WI38 (cell line): Measurements from ENCODE around the gene CHCHD5.

Source experiments
- H3K4me3 ChIP-seq: 2 replicates; pipeline ENCODE4 v1.5.1; 2011; ENCODE audit warnings: low read depth, mild to moderate bottlenecking, control low read depth, low read length
- TF ChIP-seq, protein P1 (sequence below): IDR thresholded peaks from 2 replicates; pipeline ENCODE4 v1.5.1; 2012; ENCODE audit warnings: low read depth, mild to moderate bottlenecking, control low read depth, low read length

The CHCHD5 gene

DNA sequence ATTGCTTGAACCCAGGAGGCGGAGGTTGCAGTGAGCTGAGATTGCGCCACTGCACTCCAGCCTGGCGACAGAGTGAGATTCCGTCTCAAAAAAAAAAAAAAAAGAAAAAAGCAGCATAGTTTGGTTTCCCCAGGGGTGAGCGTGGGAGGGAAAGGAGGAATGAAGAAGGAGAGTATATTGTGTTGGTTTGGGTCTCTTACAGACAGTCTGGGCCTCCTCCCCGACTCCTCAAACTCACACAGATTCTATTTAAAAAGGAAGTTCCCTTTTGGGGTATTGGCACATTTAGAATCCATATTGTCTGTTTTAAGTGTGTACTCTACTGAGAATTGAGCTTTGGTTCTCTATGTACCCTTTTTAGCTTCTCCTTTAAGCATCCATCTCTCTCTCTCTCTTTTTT lies 34.0 kb downstream of the CHCHD5 start:
- H3K4me3 ChIP-seq = no peak overlapping the region
- TF ChIP-seq, protein P1, sequence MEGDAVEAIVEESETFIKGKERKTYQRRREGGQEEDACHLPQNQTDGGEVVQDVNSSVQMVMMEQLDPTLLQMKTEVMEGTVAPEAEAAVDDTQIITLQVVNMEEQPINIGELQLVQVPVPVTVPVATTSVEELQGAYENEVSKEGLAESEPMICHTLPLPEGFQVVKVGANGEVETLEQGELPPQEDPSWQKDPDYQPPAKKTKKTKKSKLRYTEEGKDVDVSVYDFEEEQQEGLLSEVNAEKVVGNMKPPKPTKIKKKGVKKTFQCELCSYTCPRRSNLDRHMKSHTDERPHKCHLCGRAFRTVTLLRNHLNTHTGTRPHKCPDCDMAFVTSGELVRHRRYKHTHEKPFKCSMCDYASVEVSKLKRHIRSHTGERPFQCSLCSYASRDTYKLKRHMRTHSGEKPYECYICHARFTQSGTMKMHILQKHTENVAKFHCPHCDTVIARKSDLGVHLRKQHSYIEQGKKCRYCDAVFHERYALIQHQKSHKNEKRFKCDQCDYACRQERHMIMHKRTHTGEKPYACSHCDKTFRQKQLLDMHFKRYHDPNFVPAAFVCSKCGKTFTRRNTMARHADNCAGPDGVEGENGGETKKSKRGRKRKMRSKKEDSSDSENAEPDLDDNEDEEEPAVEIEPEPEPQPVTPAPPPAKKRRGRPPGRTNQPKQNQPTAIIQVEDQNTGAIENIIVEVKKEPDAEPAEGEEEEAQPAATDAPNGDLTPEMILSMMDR = no peak

DNA sequence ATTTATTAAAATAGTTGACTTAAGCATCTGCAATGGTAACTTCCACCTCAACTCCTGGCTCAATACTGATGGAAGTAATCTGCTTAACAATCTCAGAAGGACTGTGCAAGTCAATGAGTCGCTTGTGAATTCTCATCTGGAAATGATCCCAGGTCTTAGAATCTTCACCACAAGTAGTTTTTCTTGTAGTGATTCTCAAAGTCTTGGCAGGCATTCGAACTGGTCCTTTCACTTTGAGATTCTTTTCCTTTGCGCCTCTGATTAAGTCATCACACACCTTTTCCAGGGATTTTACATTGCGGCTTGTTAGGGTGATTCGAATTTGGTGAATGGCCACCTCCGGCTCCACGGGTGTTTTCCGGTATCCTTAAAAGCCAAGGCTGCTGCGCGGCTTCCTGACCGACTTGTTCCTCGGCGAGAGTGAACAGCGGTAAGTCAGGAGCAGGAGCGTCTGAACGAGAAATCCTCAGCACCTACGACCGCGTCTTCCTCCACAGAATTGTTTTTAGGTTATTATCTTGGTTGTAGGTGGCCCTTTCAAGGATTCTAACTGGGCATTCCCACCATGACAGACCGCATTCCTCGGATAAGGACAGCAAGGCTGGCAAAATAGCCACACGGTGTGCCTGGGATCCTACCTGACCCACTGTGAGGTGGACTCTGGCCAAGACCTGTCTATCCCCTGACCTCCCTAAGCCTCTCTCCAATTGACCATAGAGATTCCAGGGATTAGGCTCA lies 37.5 kb downstream of the CHCHD5 start:
- TF ChIP-seq, protein P1 = no peak
- no peak overlapping the region for H3K4me3 ChIP-seq

DNA sequence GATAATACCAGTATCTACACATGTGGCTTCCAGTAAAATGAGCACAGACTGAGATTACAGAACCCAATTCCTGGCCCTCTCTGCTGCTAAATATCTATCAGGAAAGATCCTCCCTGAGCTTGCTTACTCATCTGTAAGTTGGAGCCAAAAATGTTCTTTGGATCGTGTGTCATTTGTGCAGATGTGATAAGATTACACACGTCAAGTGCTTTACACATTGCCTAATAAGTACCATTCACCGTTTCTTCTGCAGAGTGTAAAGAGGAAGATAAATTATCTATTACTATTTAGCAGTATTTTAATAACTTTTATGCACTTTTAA lies 38.1 kb downstream of the CHCHD5 start:
- TF ChIP-seq, protein P1 = no peak
- no peak overlapping the region for H3K4me3 ChIP-seq

DNA sequence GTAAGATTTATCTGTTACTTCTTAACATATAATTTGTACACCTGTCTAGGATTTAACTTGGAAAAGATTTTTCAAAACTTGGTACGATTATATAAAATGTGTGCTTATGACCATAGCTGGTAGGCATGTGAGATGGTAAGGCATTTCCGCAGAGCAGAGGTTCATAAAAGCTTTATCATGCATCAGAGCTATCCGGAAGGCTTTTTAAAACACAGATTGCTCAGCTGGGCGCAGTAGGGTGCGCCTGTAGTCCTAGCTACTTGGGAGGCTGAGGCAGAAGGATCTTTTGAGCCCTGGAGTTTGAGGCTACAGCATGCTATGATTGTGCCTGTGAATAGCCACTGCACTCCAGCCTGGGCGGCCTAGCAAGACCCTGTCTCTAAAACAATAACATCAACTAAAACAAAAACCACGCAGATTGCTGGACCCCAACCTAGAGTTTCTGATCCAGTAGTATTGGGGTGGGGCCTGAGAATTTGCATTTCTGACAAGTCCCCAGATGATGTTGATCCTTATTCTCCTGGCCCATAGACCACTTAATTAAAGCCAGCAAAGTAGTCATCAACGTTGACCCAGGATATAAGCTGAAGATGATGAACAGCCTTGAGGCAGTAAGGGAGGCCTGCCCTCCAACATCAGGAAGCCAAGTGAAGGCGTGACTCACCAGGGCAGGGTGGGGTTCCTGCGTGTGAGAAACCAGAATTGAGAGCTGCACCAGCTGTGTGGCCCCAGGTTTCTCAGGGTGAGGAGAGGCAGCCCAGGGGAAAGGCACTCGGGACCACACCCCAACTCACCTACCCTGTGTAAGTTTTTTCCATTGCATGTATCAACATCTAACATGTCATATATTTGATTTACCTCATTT lies 39.7 kb downstream of the CHCHD5 start:
- TF ChIP-seq, protein P1 = no peak
- no peak overlapping the region for H3K4me3 ChIP-seq

DNA sequence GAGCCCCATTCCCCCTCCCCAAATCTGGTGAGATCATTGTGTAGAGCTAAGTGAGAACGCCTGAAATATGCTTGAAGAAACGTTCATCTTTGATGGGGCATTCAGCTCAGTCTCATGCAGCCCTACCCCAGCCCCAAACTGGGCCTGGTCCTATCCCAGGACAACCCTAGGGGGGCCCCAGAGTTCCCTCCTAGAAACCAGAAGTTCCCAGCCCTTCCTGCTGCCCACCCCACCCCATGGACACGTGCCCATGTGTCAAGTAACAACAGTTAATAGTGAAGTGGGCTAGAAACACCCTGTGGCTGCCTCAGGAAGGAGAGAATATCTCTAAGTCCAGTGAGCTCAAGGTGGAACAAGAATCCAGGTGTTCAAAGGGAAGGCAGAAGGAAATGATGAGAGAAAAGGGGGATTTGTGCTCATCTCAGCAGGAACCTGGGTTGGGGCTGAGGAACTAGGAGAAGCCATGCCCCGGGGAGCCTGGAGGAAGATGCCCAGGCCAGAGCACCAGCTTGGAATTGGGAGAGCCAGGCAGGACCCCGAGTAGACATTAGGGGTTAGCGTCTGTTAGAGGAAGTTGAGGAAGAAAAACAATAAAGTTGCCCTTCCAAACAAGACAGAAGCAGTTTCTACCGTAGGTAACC lies 41.2 kb downstream of the CHCHD5 start:
- TF ChIP-seq, protein P1 = no peak
- no peak overlapping the region for H3K4me3 ChIP-seq

DNA sequence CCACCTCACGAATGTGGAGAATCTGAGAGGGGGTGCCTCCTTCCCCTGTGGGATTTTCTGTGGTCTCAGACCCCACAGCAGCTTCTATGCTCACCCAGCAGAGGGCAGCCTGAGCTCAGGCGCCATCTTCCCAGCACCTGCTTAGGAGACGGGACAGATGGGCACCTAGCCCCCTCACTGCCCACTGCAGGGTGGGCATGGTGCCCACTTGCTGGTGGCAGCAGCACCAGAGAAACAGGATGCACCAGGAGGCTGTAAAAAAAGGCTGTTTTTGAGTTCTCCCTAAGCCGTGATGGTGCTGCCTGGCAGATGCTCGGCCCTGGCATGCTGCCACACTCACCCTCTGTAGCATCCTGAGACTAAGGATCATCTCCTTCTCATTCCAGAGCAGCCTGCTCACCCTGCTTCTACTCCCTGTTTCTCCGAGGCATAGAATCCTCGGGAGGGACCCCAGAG lies 42.2 kb downstream of the CHCHD5 start:
- H3K4me3 ChIP-seq = peak overlapping the region; percentile 34
- TF ChIP-seq, protein P1 = peak; percentile 90
